H1 (cell line): Measurements from ENCODE around the gene TOMM6. TPM values are rescaled to one million over a fixed set of nuclear protein-coding genes. Genes with fewer than 3 reads are reported as not detected.

Experiments used
- CTCF ChIA-PET: fragments of 300-600 bp; sonication (Branson Sonifier 250); formaldehyde crosslinking; loops from one replicate; lab custom pipeline; 2021; ENCODE audit not compliant: partially characterized antibody; lab: Charles Lee
- POLR2A ChIA-PET: fragments of 300-600 bp; sonication (Branson Sonifier 250); formaldehyde crosslinking; loops from one replicate; lab custom pipeline; 2021; ENCODE audit warnings: inconsistent platforms; ENCODE audit not compliant: partially characterized antibody; lab: Charles Lee
- DNase-seq, 2 experiments: peaks; one replicate each; pipeline versions ENCODE4 v3.0.0 to v3.0.0-alpha.2; 2010 to 2022; ENCODE audit warnings: low spot score in 2 of 2, low read depth in 1 of 2, mixed read lengths in 1 of 2
- FAIRE-seq: peaks from 2 replicates; lab custom pipeline; 2011; peaks lifted over from hg19 to GRCh38; lab: Jason Lieb, UNC
- H2AFZ ChIP-seq: 2 replicates; pipeline ENCODE4 v1.8.1; 2012; ENCODE audit warnings: low read length, inconsistent platforms
- H2AK5ac ChIP-seq: 2 replicates; pipeline ENCODE4 v1.6.1; 2013; ENCODE audit warnings: low read depth, low read length
- H2BK120ac ChIP-seq: replicated peaks from 2 replicates; pipeline ENCODE3; 2013; ENCODE audit warnings: low read depth, low read length, inconsistent platforms
- H2BK12ac ChIP-seq: 2 replicates; pipeline ENCODE4 v1.6.1; 2013; ENCODE audit warnings: low read depth, low read length
- H2BK15ac ChIP-seq: 2 replicates; pipeline ENCODE4 v1.6.1; 2013; ENCODE audit warnings: low read length
- H2BK20ac ChIP-seq: 2 replicates; pipeline ENCODE4 v1.6.1; 2013; ENCODE audit warnings: low read length
- H2BK5ac ChIP-seq: 2 replicates; pipeline ENCODE4 v1.6.1; 2013; ENCODE audit warnings: low read depth, low read length
- H3K14ac ChIP-seq: 2 replicates; pipeline ENCODE4 v1.6.1; 2013; ENCODE audit warnings: inconsistent platforms; ENCODE audit not compliant: insufficient read length
- H3K18ac ChIP-seq: 2 replicates; pipeline ENCODE4 v1.6.1; 2013; ENCODE audit warnings: low read length; ENCODE audit errors: extremely low read depth
- H3K23ac ChIP-seq: 2 replicates; pipeline ENCODE4 v1.6.1; 2013; ENCODE audit warnings: inconsistent platforms; ENCODE audit not compliant: insufficient read length
- H3K23me2 ChIP-seq: 2 replicates; pipeline ENCODE4 v1.6.1; 2013; ENCODE audit warnings: low read depth, low read length
- H3K27ac ChIP-seq: 2 replicates; pipeline ENCODE4 v1.6.1; 2011; ENCODE audit warnings: low read depth, low read length, inconsistent platforms
- H3K27me3 ChIP-seq, 4 experiments: replicated peaks in 1 of 4; 1 replicate in 1 of 4; 2 replicates in 3 of 4; pipeline versions ENCODE4 v1.6.1 to v1.8.1; 2011 to 2013; ENCODE audit warnings: low read length in 3 of 4, mild to moderate bottlenecking in 3 of 4, inconsistent platforms in 2 of 4, mixed read lengths in 2 of 4, moderate library complexity in 1 of 4; ENCODE audit not compliant: control insufficient read depth in 3 of 4, insufficient read depth in 3 of 4; ENCODE audit errors: extremely low read depth in 1 of 4
- H3K36me3 ChIP-seq, 4 experiments: 2 replicates each; pipeline versions ENCODE4 v1.6.1 to v1.8.1; 2011 to 2013; ENCODE audit warnings: mild to moderate bottlenecking in 4 of 4, low read length in 3 of 4, moderate library complexity in 2 of 4, control low read depth in 1 of 4, inconsistent platforms in 1 of 4; ENCODE audit not compliant: insufficient read depth in 4 of 4, control insufficient read depth in 2 of 4
- H3K4ac ChIP-seq: replicated peaks from 2 replicates; pipeline ENCODE3; 2013; ENCODE audit warnings: low read length, low read depth, mixed read lengths, inconsistent platforms; ENCODE audit not compliant: insufficient read length
- H3K4me1 ChIP-seq, 4 experiments: replicated peaks in 1 of 4; 1 replicate in 1 of 4; 2 replicates in 3 of 4; pipeline versions ENCODE4 v1.6.1 to v1.8.1; 2011 to 2013; ENCODE audit warnings: low read length in 3 of 4, inconsistent platforms in 2 of 4, mixed read lengths in 1 of 4; ENCODE audit not compliant: insufficient read depth in 4 of 4, control insufficient read depth in 3 of 4
- H3K4me2 ChIP-seq, 2 experiments: 2 replicates each; pipeline versions ENCODE4 v1.6.1 to v1.8.1; 2011 to 2013; ENCODE audit warnings: low read depth in 2 of 2, low read length in 2 of 2, control low read depth in 1 of 2, inconsistent platforms in 1 of 2, mild to moderate bottlenecking in 1 of 2; ENCODE audit not compliant: insufficient read depth in 1 of 2
- H3K4me3 ChIP-seq, 4 experiments: fragments of 200-600, 300-600 bp in 1 of 4; sonication (generic), shearing (Covaris generic), sonication (Bioruptor Twin) in 1 of 4; 2 replicates each; pipeline versions ENCODE4 v1.5.1 to v1.8.1; 2011 to 2016; ENCODE audit warnings: low read length in 4 of 4, low read depth in 3 of 4, control low read depth in 2 of 4, inconsistent platforms in 2 of 4, mild to moderate bottlenecking in 2 of 4, mixed read lengths in 1 of 4, moderate library complexity in 1 of 4; ENCODE audit not compliant: insufficient read depth in 2 of 4; ENCODE audit errors: extremely low read depth in 1 of 4
- H3K56ac ChIP-seq: replicated peaks from 2 replicates; pipeline ENCODE3; 2013; ENCODE audit warnings: low read depth, mild to moderate bottlenecking, mixed read lengths, low read length, inconsistent platforms; ENCODE audit not compliant: insufficient read length
- H3K79me1 ChIP-seq: 2 replicates; pipeline ENCODE4 v1.6.1; 2013; ENCODE audit warnings: low read depth, low read length, control low read depth
- H3K79me2 ChIP-seq, 2 experiments: 2 replicates each; pipeline versions ENCODE4 v1.6.1 to v1.8.1; 2012 to 2013; ENCODE audit warnings: low read length in 2 of 2, mild to moderate bottlenecking in 2 of 2, inconsistent platforms in 1 of 2; ENCODE audit not compliant: insufficient read depth in 2 of 2, control insufficient read depth in 1 of 2
- H3K9ac ChIP-seq, 4 experiments: replicated peaks in 1 of 4; 1 replicate in 1 of 4; 2 replicates in 3 of 4; pipeline versions ENCODE4 v1.6.1 to v1.8.1; 2011 to 2013; ENCODE audit warnings: low read depth in 3 of 4, low read length in 3 of 4, control low read depth in 2 of 4, mild to moderate bottlenecking in 2 of 4, moderate library complexity in 2 of 4, inconsistent platforms in 1 of 4; ENCODE audit errors: extremely low read depth in 1 of 4
- H3K9me3 ChIP-seq, 2 experiments: 2 replicates each; pipeline versions ENCODE4 v1.6.1 to v1.8.1; 2012 to 2013; ENCODE audit warnings: mild to moderate bottlenecking in 2 of 2, moderate library complexity in 2 of 2, control low read depth in 1 of 2, inconsistent platforms in 1 of 2, low read depth in 1 of 2, low read length in 1 of 2, mixed read lengths in 1 of 2; ENCODE audit not compliant: insufficient read depth in 2 of 2
- H4K20me1 ChIP-seq, 2 experiments: replicated peaks in 1 of 2; 2 replicates each; pipeline versions ENCODE3 to v1.8.1; 2011 to 2013; ENCODE audit warnings: inconsistent platforms in 2 of 2, low read length in 2 of 2, mild to moderate bottlenecking in 1 of 2; ENCODE audit not compliant: insufficient read depth in 2 of 2, control insufficient read depth in 1 of 2
- H4K5ac ChIP-seq: 2 replicates; pipeline ENCODE4 v1.6.1; 2013; ENCODE audit warnings: low read length, low read depth, mixed read lengths, inconsistent platforms; ENCODE audit not compliant: insufficient read length
- H4K8ac ChIP-seq: 2 replicates; pipeline ENCODE4 v1.8.0; 2013; ENCODE audit warnings: mild to moderate bottlenecking, moderate library complexity, low read length, inconsistent platforms; ENCODE audit not compliant: insufficient read depth; ENCODE audit errors: extremely low read depth
- H4K91ac ChIP-seq: replicated peaks from 2 replicates; pipeline ENCODE3; 2013; ENCODE audit warnings: low read length, mixed read lengths, inconsistent platforms; ENCODE audit not compliant: insufficient read length
- BCL11A ChIP-seq, 2 experiments: IDR thresholded peaks; one replicate each; pipeline ENCODE4 v1.6.1; 2011; ENCODE audit warnings: low read depth in 2 of 2, low read length in 2 of 2, mild to moderate bottlenecking in 2 of 2
- MAFK ChIP-seq: IDR thresholded peaks from 2 replicates; pipeline ENCODE4 v1.6.1; 2012; ENCODE audit warnings: low read depth, mild to moderate bottlenecking, improper control_type of control experiment, low read length
- RAD21 ChIP-seq, 2 experiments: IDR thresholded peaks in 1 of 2; conservative IDR thresholded peaks in 1 of 2; 2 replicates each; pipeline ENCODE4 v1.6.1; 2011; ENCODE audit warnings: low read depth in 2 of 2, low read length in 2 of 2, improper control_type of control experiment in 1 of 2, inconsistent platforms in 1 of 2, mild to moderate bottlenecking in 1 of 2, moderate library complexity in 1 of 2
- WGBS, 2 experiments: shearing (Covaris generic) in 1 of 2; methylation state at CpG; one replicate each; pipeline versions ENCODE4 v1.1.6 to v1.1.7; 2013 to 2015; ENCODE audit warnings: low lambda C conversion rate in 2 of 2, mixed read lengths in 2 of 2, inconsistent platforms in 1 of 2, low coverage in 1 of 2, missing lambda C conversion rate in 1 of 2; ENCODE audit not compliant: insufficient replicate concordance in 2 of 2, insufficient coverage in 1 of 2, insufficient read length in 1 of 2; ENCODE audit errors: extremely low coverage in 1 of 2, missing lambda C conversion rate in 1 of 2; 5-methylcytosine and 5-hydroxymethylcytosine counted together
- polyA plus RNA-seq, 7 experiments: library from polyadenylated mRNA; depleted of rRNA in 3 of 7; stranded (reverse) in 5 of 7; unstranded in 2 of 7; fragments of >200 nt in 5 of 7; fragments of 200-250 nt in 2 of 7; gene quantifications; 1 replicate in 5 of 7; 2 replicates in 1 of 7; 4 replicates in 1 of 7; pipeline versions ENCODE4 v1.2.1 to v1.2.3, GENCODE V29; 2011 to 2013; ENCODE audit warnings: missing spikeins in 2 of 7, mixed read lengths in 2 of 7
- total RNA-seq: library from RNA; stranded (reverse); fragmentation: NEBNext Ultra II Directional; extraction: Animal tissue kit (Norgen Biotek cat#: 25700); gene quantifications from 2 replicates; pipeline ENCODE4 v1.2.1, GENCODE V29; 2021

The TOMM6 gene
- total and polyA plus RNA-seq, 2 of the 8 experiments (the other 6 are each of a cell fraction or from before 2014, with no cell fraction given): 228 to 560 TPM

DNA sequence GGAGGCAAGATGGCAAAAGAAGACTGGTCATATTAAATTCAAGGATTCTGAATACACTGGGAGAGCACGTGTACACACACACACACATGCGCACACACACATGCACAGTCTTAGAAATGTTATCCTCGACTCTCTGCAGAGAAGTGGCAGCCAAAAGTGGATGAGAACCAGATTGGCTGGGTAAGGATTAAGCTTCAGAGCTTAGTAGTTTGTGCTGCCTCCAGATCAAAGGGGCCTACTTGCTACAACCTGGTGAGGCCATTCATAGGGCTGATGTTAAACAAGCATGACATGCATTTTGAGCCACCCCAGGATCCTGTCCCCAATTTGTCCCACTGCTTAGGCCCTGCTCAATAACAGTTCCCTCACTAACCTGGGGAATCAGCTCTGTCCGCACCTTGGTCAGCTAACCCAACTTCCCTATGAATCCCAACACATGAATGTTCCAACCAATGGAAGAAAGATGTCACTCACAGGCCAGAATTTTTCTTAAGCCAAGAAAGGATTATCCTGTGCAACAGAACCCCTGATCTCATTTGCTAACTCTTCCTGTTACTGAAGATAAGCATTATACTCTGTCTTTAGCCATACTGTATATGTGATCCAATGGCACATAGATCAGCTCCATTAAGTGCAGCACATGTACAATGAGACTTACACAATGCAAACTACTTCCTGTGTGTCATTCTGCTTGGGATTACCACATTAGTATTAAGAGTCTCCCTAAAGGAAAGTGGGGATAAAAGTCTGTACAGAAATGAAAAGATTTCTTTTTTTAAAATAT is 31.0 kb downstream of the TOMM6 start:
- H3K14ac ChIP-seq: no peak overlapping the region

More for the DNA sequence above, 31.0 kb downstream of the TOMM6 start:
- DNase-seq (no peak), FAIRE-seq (no peak)
- Histone ChIP-seq H4K91ac (no peak overlapping the region), H3K4ac (no peak overlapping the region), H3K27me3 (no peaks in the 10 kb centered on the region), H3K27ac (no peak overlapping the region), H4K5ac (no peak overlapping the region), H4K8ac (no peak overlapping the region), H3K4me1 (no peaks in the 10 kb centered on the region), H2AK5ac (no peak overlapping the region), H3K4me3 (no peak overlapping the region), H3K4me2 (no peak overlapping the region), H2BK20ac (no peak overlapping the region), H3K9me3 (no peaks in the 10 kb centered on the region), H3K36me3 (no peaks in the 10 kb centered on the region; a peak in 1 of 8 replicates), H3K23ac (no peak overlapping the region), H3K18ac (no peak overlapping the region), H3K23me2 (no peaks in the 10 kb centered on the region)
- ChIA-PET CTCF (interaction anchor here (0.9 to 1.8 kb wide), 7 partner anchors 16 to 224 kb away, joined by 3 to 9 read pairs (median 4); partner anchors contain the start of gene TOMM6), POLR2A (interaction anchor here (1.1 kb wide), 2 partner anchors 17 to 232 kb away, joined by 3 to 4 read pairs; partner anchors contain the start of gene TAF8)
- 80% methylated on average over 4 of the region's 4 CpGs; no CpG with 5 or more reads in 1 of the 2 experiments for WGBS, 2 experiments
- TF ChIP-seq MAFK: no peak
- TF ChIP-seq BCL11A (IDR thresholded peaks at IDR 0.05; ENCODE audit: low read depth in 2 of 2, low read length in 2 of 2): no peak
- no peak for TF ChIP-seq RAD21 (IDR thresholded peaks at IDR 0.05 in 1 of 2, conservative IDR thresholded peaks at IDR 0.05 in 1 of 2; ENCODE audit: low read depth in 2 of 2, low read length in 2 of 2)
- TF ChIP-seq, all 59 proteins: peak for 0
- Histone ChIP-seq H2AFZ (no peak overlapping the region), H3K79me1 (no peaks in the 10 kb centered on the region), H2BK120ac (no peak overlapping the region), H3K9ac (no peak overlapping the region), H2BK15ac (no peak overlapping the region), H3K56ac (no peak overlapping the region), H3K79me2 (no peaks in the 10 kb centered on the region), H4K20me1 (no peaks in the 10 kb centered on the region), H2BK12ac (no peak overlapping the region), H2BK5ac (no peak overlapping the region)
